GM10266 (cell line): Measurements from ENCODE around the gene RAPGEF5.

ENCODE experiments used
- DNase-seq: peaks from one replicate; pipeline ENCODE4 v3.0.0; 2012; ENCODE audit errors: extremely low spot score
- TF ChIP-seq, protein P1 (sequence below): IDR thresholded peaks from 2 replicates; pipeline ENCODE4 v1.5.1; 2012; ENCODE audit warnings: mild to moderate bottlenecking, low read depth; ENCODE audit not compliant: control insufficient read depth, insufficient read depth; ENCODE audit errors: missing control alignments

Gene RAPGEF5

GRCh38 chr7:22190736-22191135 is 166.2 kb downstream of the RAPGEF5 start:
- DNase-seq = no peak
- TF ChIP-seq, protein P1, sequence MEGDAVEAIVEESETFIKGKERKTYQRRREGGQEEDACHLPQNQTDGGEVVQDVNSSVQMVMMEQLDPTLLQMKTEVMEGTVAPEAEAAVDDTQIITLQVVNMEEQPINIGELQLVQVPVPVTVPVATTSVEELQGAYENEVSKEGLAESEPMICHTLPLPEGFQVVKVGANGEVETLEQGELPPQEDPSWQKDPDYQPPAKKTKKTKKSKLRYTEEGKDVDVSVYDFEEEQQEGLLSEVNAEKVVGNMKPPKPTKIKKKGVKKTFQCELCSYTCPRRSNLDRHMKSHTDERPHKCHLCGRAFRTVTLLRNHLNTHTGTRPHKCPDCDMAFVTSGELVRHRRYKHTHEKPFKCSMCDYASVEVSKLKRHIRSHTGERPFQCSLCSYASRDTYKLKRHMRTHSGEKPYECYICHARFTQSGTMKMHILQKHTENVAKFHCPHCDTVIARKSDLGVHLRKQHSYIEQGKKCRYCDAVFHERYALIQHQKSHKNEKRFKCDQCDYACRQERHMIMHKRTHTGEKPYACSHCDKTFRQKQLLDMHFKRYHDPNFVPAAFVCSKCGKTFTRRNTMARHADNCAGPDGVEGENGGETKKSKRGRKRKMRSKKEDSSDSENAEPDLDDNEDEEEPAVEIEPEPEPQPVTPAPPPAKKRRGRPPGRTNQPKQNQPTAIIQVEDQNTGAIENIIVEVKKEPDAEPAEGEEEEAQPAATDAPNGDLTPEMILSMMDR = no peak

- no peak for DNase-seq
- TF ChIP-seq, protein P1 = no peak
Observed at GRCh38 chr7:22189741-22190140, 167.2 kb downstream of the RAPGEF5 start.

DNA sequence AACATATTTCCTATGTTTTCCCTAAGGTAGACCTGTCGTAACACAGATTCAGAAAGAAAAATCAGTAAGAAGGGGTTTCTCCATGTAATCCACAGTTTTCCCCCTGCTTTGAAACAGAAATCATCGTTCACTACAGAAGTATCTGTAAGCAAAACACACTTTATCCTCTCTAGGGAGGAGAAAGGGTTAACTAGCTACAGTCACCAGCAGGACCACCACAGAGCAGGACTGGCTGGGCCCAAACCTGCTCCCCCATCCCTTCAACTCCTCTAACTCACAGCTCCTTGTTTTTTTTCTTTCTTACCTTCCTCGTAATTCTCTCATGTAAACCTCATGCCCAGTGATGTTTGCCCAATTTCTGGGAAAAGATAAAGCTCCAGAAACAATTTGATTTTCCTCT is 167.7 kb downstream of the RAPGEF5 start:
- DNase-seq = no peak
- TF ChIP-seq, protein P1 = no peak

DNA sequence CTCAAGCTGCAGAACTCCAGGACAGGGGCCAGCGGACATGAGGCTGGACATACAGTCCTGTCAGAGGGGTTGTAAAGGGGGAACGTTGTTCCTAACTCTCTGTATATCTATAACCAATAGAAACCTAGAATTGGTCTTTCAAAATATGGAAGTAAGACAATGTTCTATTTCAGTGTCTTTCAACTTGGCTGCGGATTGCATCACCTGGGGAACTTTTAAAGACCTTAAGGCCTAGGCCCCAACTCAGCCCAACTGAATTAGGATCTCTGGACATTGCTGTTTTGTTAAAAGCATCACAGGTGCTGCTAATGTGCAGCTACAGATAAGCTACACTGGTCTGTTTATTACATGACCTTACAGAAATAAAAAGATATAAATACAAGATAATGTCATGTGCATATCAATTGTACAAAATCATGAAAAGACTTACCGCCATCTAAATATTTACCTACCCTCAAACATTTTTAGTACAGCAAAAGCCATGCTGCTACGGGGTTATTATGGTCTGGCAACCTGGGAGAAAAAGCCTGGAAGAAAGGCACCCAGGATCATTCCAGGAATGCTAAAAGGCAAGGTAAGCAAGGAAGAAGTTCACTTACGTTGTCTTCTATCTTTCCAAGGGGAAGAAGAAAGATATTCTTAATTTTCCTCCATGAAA is 169.1 kb downstream of the RAPGEF5 start:
- DNase-seq = no peak
- TF ChIP-seq, protein P1 = no peak

DNA sequence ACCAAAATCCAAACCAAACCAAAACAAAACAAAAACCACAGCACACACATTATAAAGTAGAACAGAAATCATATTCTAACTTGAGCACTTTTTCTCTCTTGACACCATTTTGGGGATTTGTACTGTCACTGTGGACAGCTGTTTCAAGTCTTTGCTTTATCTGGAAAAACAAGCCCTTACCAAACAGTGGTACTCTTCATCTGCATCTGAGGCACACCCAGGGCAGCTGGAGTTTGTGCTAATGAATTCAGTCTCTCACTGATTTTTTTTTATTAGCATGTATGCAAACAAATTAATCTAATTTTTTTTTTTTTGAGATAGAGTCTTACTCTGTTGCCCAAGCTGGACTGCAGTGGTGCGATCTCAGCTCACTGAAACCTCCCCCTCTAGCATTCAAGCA is 171.4 kb downstream of the RAPGEF5 start:
- TF ChIP-seq, protein P1 = no peak
- DNase-seq = no peak

DNA sequence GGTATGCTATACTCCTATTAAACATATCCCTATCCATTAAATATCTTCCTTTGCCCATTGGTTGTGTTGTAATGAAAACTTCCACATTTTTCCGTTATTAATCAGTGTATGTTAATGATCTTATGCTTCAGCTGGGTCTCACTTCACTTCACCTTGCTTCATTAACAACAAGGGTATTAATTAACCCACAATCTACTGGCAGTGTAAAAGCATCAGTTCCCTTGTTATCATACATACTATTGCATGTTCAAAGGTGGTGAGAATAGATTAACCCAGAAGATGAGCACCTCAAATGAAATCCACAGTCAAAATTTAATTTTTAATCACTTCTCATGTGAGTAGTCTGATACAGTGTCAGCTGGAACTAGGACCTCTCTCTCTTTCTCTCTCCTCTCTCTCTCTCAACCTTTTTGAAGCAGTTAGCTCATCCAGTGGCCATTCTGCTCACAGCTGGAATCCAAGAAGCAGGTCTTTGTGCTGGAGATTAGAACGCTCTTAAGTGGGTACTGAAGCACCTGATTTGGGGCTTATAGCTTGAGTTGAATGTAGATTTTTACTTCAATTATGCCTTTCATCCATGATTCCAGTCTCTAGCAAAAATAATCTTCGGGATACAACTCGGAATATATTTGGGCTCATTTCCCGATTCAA is 172.3 kb downstream of the RAPGEF5 start:
- no peak for DNase-seq
- TF ChIP-seq, protein P1 = no peak
